IgD-negative memory B cell (primary cell): ENCODE data around the gene KLHL14. TPM values are rescaled to one million over a fixed set of nuclear protein-coding genes. Genes with fewer than 3 reads are reported as not detected.
"Not testable (repeated sequence)": the region's sequence is repeated elsewhere in the genome, so short reads cannot be mapped to it uniquely, and the experiment has no call there.

ENCODE experiments used
- H3K27ac Mint-ChIP-seq, 3 donors: one replicate each; pipeline ENCODE4 v1.8.0; 2020 to 2022; ENCODE audit warnings: mild to moderate bottlenecking in 3 of 3, mixed read lengths in 3 of 3, moderate library complexity in 1 of 3
- H3K27me3 Mint-ChIP-seq: one replicate; pipeline ENCODE4 v1.8.0; 2021; ENCODE audit warnings: mixed read lengths
- H3K36me3 Mint-ChIP-seq: one replicate; pipeline ENCODE4 v1.8.0; 2020; ENCODE audit warnings: mild to moderate bottlenecking, mixed read lengths
- H3K4me1 Mint-ChIP-seq, 3 donors: one replicate each; pipeline ENCODE4 v1.8.0; 2020 to 2022; ENCODE audit warnings: mixed read lengths in 3 of 3, mild to moderate bottlenecking in 1 of 3
- H3K4me3 Mint-ChIP-seq, 4 donors: one replicate each; pipeline ENCODE4 v1.8.0; 2020 to 2022; ENCODE audit warnings: mild to moderate bottlenecking in 4 of 4, mixed read lengths in 4 of 4, moderate library complexity in 3 of 4
- H3K9me3 Mint-ChIP-seq, 3 donors: one replicate each; pipeline ENCODE4 v1.8.0; 2020 to 2021; ENCODE audit warnings: mixed read lengths in 3 of 3, mild to moderate bottlenecking in 1 of 3
- polyA plus RNA-seq: library from polyadenylated mRNA; unstranded; fragments of 300-500 nt; fragmentation: Illumina TruSeq; gene quantifications from one replicate; pipeline ENCODE4 v1.2.3, GENCODE V29; 2021

The KLHL14 gene
- polyA plus RNA-seq, 1 donor from 2014 or later: 22.5 TPM

DNA sequence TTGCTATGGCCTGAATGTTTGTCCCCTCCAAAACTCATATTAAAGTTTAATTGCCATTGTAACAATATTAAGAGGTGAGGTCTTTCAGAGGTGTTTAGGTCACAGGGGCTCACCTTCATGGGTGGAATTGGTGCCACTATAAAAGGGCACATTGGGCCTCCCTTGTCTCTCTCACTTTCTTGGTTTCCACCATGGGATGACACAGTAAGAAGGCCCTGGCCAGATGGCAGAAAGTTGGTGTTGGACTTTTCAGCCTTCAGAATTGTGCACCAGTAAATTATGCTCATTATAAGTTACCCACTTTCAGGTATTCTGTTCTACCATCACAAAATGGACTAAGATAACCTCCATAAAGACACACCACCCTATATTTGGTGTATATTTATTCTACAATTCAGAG is 102.1 kb downstream of the KLHL14 start:
- H3K4me1 Mint-ChIP-seq: no peaks in the 10 kb centered on the region
- peaks cover 2% of the 10 kb centered on the region for H3K36me3 Mint-ChIP-seq
- H3K27me3 Mint-ChIP-seq: no peaks in the 10 kb centered on the region
- no peak overlapping the region for H3K27ac Mint-ChIP-seq
- H3K4me3 Mint-ChIP-seq: no peak overlapping the region
- H3K9me3 Mint-ChIP-seq: no peaks in the 10 kb centered on the region

DNA sequence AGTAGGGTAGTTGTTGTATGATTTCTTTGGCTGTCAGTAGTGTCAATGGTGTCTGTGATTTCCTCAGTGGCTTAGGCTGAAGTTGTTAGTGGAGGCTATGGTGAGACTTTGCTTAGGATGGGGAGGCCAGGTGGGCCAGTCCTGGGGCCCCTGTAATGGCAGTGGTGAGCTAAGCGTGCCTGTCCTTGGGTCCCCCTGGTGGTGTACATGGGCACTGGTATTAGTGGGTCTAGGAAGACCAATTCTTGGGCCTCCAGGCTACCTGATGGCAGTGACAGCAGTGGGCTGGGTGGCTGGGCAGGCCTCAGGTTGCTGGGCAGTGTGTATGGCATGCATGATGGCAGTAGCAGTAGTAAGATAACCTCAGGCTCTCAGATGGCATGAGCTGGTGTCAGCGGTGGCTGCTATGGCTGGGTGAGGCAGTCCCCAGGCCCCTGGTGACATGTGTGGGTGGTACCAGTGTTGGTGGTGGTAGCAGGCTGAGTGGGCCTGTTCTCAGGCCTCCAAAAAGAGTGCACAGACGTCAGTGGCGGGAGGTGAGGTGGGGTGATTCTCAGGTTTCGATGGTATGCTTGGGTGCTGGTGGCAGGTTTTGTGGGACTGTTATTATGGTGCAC is 103.2 kb downstream of the KLHL14 start:
- Mint-ChIP-seq H3K27ac (peak overlapping the region in 1 of 3 donors; percentile 13), H3K4me3 (no peak overlapping the region), H3K9me3 (no peaks in the 10 kb centered on the region), H3K4me1 (no peaks in the 10 kb centered on the region), H3K27me3 (no peaks in the 10 kb centered on the region), H3K36me3 (peaks cover 2% of the 10 kb centered on the region)

DNA sequence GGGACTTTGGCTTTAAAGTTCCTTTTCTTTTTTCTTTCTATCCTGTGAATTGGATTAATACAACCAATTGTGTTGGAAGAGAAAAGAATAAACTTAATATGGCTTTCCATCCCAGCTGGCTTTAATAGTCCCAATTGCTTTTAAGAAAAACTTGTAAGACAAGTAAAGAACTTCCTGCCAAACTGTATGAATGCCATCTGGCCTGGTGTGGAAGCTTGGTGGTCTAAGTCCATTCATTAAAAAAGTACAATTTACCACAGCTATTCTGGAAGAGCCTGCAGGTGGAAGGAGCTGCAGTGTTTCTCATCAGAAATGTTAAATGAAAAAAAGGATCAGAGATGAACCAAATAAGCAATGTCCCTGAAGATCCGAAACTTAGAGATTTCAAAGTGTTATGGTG is 103.9 kb downstream of the KLHL14 start:
- Mint-ChIP-seq H3K27ac (peak overlapping the region in 1 of 3 donors; percentile 13), H3K4me1 (no peaks in the 10 kb centered on the region), H3K36me3 (peaks cover under 1% of the 10 kb centered on the region), H3K4me3 (no peak overlapping the region), H3K9me3 (no peaks in the 10 kb centered on the region), H3K27me3 (no peaks in the 10 kb centered on the region)

- Mint-ChIP-seq H3K9me3 (peaks cover 0 to 12% (median 2%) of the 10 kb centered on the region in 3 donors), H3K4me3 (no peak overlapping the region), H3K4me1 (peaks cover 0 to 4% (median 0%) of the 10 kb centered on the region in 3 donors), H3K27me3 (peaks cover 7% of the 10 kb centered on the region), H3K36me3 (peaks cover 1% of the 10 kb centered on the region), H3K27ac (no peak overlapping the region)
Measured at GRCh38 chr18:32661486-32662299, 111.1 kb downstream of the KLHL14 start.

GRCh38 chr18:32654507-32654906 is 118.3 kb downstream of the KLHL14 start:
- H3K27ac Mint-ChIP-seq, H3K4me1 Mint-ChIP-seq, H3K36me3 Mint-ChIP-seq, H3K4me3 Mint-ChIP-seq: not testable (repeated sequence)
- H3K27me3 Mint-ChIP-seq: peaks cover 13% of the 10 kb centered on the region
- H3K9me3 Mint-ChIP-seq: peaks cover 0 to 15% (median 6%) of the 10 kb centered on the region in 3 donors

- H3K36me3 Mint-ChIP-seq, H3K4me3 Mint-ChIP-seq, H3K27me3 Mint-ChIP-seq, H3K27ac Mint-ChIP-seq, H3K9me3 Mint-ChIP-seq, H3K4me1 Mint-ChIP-seq: not testable (repeated sequence)
Measured at GRCh38 chr18:32637659-32638058, 135.2 kb downstream of the KLHL14 start.

DNA sequence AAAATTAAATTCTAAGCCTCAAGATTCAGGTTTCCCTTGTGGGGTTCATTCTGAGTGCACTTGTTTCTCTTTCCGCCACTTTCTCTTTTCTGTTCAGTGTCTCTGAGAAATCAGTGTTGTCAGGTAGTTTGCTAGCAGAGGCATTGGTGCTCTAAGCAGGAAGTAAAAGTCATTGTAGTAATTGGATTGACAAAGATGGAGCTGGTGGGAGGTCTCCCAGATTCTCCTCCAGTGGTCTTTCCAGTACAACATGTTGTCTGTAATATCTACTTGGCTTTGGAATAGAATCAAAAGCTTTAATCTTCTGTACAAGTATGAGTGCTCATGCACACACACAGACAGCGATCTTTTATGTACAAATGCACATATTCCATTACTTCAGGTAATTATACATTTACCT is 135.6 kb downstream of the KLHL14 start:
- H3K36me3 Mint-ChIP-seq: no peaks in the 10 kb centered on the region
- no peak overlapping the region for H3K4me3 Mint-ChIP-seq
- no peak overlapping the region for H3K27ac Mint-ChIP-seq
- H3K9me3 Mint-ChIP-seq: no peaks in the 10 kb centered on the region
- no peaks in the 10 kb centered on the region for H3K4me1 Mint-ChIP-seq
- H3K27me3 Mint-ChIP-seq: no peaks in the 10 kb centered on the region

GRCh38 chr18:32634876-32635431 is 137.9 kb downstream of the KLHL14 start:
- Mint-ChIP-seq H3K36me3 (no peaks in the 10 kb centered on the region), H3K4me1 (no peaks in the 10 kb centered on the region), H3K9me3 (no peaks in the 10 kb centered on the region), H3K27me3 (no peaks in the 10 kb centered on the region), H3K27ac (no peak overlapping the region), H3K4me3 (no peak overlapping the region)

- Mint-ChIP-seq H3K4me3 (no peak overlapping the region), H3K4me1 (no peaks in the 10 kb centered on the region), H3K36me3 (no peaks in the 10 kb centered on the region), H3K27ac (no peak overlapping the region), H3K27me3 (no peaks in the 10 kb centered on the region), H3K9me3 (no peaks in the 10 kb centered on the region)
Measured at GRCh38 chr18:32629981-32630700, 142.7 kb downstream of the KLHL14 start.

DNA sequence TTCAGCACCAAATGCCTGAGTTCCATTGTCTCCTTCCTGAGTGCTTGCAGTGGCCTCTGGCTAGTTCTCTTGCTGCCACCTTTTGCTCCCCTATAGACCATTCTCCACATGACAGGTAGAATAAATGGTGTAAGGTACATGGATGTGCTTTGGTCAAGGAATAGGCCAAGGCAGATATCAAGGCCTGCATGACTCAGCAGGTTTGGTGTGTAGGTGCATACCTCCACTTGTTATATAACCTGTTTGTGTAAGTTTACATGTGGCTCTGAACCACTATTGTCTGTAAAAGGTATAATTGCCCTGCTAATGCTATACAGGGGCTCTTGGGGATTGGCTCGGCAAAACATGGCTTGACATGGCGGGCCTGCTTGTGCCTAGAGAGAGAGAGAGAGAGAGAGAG is 143.5 kb downstream of the KLHL14 start:
- Mint-ChIP-seq H3K9me3 (no peaks in the 10 kb centered on the region), H3K4me1 (no peaks in the 10 kb centered on the region), H3K27ac (no peak overlapping the region)

DNA sequence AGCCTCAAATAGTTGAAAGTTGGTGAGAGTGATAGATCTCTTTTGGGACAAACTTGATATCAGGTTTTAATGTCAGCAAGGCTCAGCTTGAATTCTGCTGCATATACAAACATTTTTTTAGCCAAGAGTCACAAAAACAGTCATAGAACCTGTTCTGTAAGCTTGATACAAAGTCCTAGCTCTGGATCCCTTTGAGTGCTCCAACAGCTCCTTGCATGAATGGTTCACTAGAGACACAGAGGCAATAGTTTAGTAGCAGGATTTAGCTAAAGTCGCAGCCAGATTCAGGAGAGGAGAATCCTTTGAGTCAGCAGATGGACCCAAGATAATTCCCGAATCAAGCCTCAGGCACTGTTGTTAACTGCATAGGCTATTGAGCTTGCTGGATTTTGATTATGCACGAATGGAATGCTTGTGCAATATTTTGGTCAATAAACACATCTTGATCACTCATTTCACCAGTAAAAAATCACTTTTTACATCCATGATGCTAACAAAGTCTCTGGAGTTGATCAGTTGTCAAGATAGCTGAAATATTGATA is 148.6 kb downstream of the KLHL14 start:
- no peak overlapping the region for H3K27ac Mint-ChIP-seq
- H3K9me3 Mint-ChIP-seq: no peaks in the 10 kb centered on the region
- no peaks in the 10 kb centered on the region for H3K4me1 Mint-ChIP-seq
- no peak overlapping the region for H3K4me3 Mint-ChIP-seq
- H3K27me3 Mint-ChIP-seq: peaks cover 2% of the 10 kb centered on the region
- no peaks in the 10 kb centered on the region for H3K36me3 Mint-ChIP-seq

More for the DNA sequence above, 143.5 kb downstream of the KLHL14 start:
- Mint-ChIP-seq H3K27me3 (no peaks in the 10 kb centered on the region), H3K4me3 (no peak overlapping the region), H3K36me3 (no peaks in the 10 kb centered on the region)

DNA sequence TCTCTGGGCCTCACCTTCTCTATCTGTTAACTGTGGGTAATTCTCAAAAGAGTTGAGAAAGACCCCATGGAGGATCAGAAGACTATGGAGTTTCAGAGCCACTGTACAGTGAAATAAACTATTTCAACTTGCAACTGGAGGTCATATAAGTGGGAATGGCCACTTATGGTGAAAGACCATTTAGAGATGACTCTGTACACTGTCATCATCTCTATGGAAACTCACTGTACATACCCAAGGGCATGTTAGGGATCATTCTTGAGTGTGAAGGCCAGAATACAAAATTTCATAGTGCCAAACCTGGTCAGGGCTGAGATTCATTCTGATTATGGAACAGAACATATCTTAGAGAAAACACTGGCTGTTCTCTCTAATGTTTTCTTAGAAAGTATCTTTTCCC is 149.3 kb downstream of the KLHL14 start:
- no peaks in the 10 kb centered on the region for H3K4me1 Mint-ChIP-seq
- H3K27ac Mint-ChIP-seq: no peak overlapping the region
- peaks cover 2% of the 10 kb centered on the region for H3K27me3 Mint-ChIP-seq
- no peak overlapping the region for H3K4me3 Mint-ChIP-seq
- H3K36me3 Mint-ChIP-seq: no peaks in the 10 kb centered on the region
- H3K9me3 Mint-ChIP-seq: no peaks in the 10 kb centered on the region
